ENCODE measurements around the gene CHRM4.
A peak's percentile ranks its signal among the peaks of the same experiment; 100 is the strongest.

The CHRM4 gene

DNA sequence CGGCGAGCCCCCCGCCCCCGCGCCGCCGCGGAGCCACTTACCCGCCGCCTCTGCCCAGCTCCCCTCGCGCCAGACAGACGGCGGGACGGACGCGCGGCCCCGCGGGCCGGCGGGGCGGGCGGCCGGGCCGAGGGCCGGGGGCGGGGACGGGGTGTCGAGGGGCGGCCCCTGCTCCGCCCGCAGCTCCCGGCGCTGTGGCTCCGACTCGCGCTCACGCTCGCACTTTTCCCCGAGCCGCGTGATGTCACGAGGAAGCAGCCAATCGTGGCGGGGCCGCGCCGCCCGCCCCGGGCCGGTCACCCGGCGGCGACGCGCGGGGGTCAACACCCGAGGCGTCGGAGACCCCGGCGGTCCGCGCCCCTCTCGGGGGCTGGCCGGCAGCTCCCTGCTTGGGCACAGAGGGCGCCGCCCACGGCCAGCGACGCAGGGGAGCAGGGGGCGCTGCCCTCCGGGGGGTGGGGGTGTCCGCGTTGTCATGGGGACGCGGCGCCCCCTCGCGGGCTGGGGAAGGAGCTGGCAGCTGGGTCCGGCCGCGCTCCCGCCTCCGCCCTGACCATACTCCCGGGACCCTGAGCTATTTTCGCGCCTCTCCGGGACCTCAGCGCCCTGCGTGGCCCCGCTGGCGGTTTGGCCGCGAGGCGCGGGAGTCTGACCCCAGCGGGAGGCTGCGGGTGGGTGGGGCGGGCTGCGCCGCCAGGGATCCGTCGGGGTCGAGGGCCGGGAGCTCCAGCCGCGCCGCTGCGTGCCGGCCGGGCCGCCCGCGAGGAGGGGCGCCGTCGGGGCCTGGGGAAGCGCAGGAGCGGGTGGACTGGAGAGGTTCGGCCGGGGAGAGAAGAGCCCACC is at the start of gene CHRM4:
CHRM4 (minus strand) TSS at position 199 of the 843 bp plus-strand sequence. CDS start 5,219 bp downstream, outside the sequence.
- H3K4me3 ChIP-seq (ENCODE audit: low read depth, low read length), result peak within 1 kb of the TSS; percentile 17
- no peak for DNase-seq (ENCODE audit: low read depth, low spot score)
- TF ChIP-seq, protein P1, sequence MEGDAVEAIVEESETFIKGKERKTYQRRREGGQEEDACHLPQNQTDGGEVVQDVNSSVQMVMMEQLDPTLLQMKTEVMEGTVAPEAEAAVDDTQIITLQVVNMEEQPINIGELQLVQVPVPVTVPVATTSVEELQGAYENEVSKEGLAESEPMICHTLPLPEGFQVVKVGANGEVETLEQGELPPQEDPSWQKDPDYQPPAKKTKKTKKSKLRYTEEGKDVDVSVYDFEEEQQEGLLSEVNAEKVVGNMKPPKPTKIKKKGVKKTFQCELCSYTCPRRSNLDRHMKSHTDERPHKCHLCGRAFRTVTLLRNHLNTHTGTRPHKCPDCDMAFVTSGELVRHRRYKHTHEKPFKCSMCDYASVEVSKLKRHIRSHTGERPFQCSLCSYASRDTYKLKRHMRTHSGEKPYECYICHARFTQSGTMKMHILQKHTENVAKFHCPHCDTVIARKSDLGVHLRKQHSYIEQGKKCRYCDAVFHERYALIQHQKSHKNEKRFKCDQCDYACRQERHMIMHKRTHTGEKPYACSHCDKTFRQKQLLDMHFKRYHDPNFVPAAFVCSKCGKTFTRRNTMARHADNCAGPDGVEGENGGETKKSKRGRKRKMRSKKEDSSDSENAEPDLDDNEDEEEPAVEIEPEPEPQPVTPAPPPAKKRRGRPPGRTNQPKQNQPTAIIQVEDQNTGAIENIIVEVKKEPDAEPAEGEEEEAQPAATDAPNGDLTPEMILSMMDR (IDR thresholded peaks at IDR 0.05; ENCODE audit: low read depth, low read length), result peak; percentile 46
- in situ Hi-C loops (cut with HindIII; ENCODE audit: low sequenced_read_pairs), result no loop called here

DNA sequence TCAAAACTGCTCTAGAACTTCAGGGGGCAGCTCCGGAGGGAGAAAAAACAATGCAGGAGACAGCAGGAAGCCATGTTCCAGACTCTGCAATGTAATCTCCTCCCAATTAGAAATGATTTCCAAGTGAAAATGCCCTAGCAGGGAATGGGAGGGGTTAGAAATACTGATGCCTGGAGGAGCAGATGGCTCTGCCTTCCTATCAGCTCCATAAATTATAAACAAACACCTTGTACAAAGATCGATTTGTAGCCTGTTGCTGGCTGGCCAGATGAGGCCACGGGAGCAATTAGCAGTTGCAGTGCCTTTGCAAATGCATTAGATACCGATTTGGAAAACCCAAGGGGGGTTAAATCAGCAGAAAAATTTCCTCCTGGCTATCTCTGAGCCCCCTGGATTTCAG is 46.6 kb upstream of the CHRM4 start:
- DNase-seq (ENCODE audit: low read depth, low spot score), result no peak
- TF ChIP-seq, protein P1 (IDR thresholded peaks at IDR 0.05; ENCODE audit: low read depth, low read length), result no peak
- in situ Hi-C loops (cut with HindIII; ENCODE audit: low sequenced_read_pairs), result no loop called here
- H3K4me3 ChIP-seq (ENCODE audit: low read depth, low read length), result no peak overlapping the region

DNA sequence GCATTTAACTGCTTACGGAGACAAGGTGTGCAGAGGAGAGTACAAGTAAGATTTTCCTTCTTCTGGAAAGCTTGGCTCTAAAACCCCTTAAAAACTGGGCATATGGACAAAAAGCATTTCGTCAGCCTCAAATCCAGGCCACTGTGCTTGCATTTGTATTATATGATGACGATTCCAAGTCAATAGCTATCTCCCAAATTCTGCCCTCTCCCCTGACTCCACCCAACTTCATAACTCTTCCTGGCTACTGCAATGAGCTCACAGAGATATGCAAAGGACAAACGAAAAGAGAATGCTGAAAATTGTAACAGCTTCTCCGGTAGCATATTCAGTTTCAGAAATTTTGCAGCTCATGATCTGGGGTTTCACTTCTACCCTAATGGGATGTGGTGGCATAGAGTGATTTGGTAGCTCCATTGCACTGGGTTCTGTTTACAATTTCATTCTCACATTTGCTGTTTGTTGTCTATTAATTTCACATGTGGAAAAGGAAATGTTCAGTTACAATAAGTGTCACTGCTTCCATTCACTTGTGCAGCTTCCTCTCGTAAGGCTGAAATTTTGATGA is 45.6 kb upstream of the CHRM4 start:
- TF ChIP-seq, protein P1 (IDR thresholded peaks at IDR 0.05; ENCODE audit: low read depth, low read length), result no peak
- no peak for DNase-seq (ENCODE audit: low read depth, low spot score)
- in situ Hi-C loops (cut with HindIII; ENCODE audit: low sequenced_read_pairs), result no loop called here
- H3K4me3 ChIP-seq (ENCODE audit: low read depth, low read length), result no peak overlapping the region

DNA sequence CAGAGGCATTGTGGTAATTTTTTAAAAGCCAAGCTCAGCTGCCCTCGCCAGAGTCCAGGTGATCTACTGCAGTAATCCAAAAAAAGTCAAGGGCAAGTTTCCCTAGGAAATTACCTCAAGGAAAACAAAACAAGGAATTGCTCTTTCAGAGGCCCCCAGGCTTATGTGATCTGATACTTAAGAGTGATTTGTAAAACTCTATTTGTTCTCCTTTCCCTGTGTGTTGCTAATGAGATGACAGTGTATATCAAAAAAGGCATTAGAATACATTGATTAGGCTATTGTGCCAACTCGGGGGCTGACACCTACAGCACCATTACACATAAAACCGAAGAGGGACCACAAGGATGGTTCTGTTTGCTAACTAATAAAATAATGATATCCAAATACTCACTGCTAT is 44.5 kb upstream of the CHRM4 start:
- no peak overlapping the region for H3K4me3 ChIP-seq (ENCODE audit: low read depth, low read length)
- in situ Hi-C loops (cut with HindIII; ENCODE audit: low sequenced_read_pairs), result no loop called here
- no peak for DNase-seq (ENCODE audit: low read depth, low spot score)
- TF ChIP-seq, protein P1 (IDR thresholded peaks at IDR 0.05; ENCODE audit: low read depth, low read length), result no peak

DNA sequence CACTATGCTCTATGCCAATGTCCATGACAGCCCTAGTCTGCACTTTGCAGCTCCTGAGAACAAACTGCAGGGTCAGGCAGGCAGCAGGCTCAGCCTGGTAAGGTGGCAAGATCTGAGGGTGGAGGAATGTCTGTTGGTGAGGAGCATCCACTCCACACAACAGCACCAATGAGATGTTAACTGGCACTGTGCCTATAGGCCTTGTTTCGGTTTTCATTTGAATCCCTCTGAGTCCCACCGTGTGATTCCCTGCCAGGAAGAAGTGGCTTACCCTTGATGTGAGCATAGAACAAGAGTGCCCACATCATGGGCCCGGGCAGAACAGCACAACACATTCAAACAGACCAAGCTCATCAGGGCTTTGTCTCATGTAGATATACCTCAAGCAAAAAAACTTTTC is 44.1 kb upstream of the CHRM4 start:
- no peak for DNase-seq (ENCODE audit: low read depth, low spot score)
- in situ Hi-C loops (cut with HindIII; ENCODE audit: low sequenced_read_pairs), result no loop called here
- TF ChIP-seq, protein P1 (IDR thresholded peaks at IDR 0.05; ENCODE audit: low read depth, low read length), result no peak
- H3K4me3 ChIP-seq (ENCODE audit: low read depth, low read length), result no peak overlapping the region

DNA sequence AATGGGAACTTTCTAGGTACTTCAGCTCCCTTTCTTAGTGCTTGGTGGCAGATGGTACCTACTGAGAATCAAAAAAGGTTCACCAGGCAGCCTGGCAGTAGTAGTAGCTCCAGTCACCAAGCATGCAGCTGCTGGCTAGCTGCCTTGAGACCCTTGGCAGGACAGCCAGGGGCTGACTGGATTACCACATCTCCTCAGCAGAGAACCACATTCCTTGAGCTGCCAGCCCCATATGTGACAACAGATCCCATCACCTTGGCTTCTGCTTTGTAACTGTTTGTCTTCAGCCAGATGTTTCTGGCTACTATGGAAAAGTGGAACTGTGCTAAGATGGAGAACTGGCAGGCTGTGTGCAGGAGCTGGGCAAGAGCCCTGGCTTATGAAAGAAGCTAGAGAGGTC is 39.6 kb upstream of the CHRM4 start:
- H3K4me3 ChIP-seq (ENCODE audit: low read depth, low read length), result no peak overlapping the region
- in situ Hi-C loops (cut with HindIII; ENCODE audit: low sequenced_read_pairs), result no loop called here
- TF ChIP-seq, protein P1 (IDR thresholded peaks at IDR 0.05; ENCODE audit: low read depth, low read length), result no peak
- no peak for DNase-seq (ENCODE audit: low read depth, low spot score)

All from astrocyte of the spinal cord (primary cell).